Cardiac muscle cell (in vitro differentiated cells and primary cell): ENCODE data around the gene RRBP1. TPM values are rescaled to one million over a fixed set of nuclear protein-coding genes. Genes with fewer than 3 reads are reported as not detected.

Experiments used
- DNase-seq, 2 donors: peaks; one replicate each; pipeline versions ENCODE4 v3.0.0 to v3.0.0-alpha.2; 2010 to 2017; ENCODE audit warnings: low read depth in 1 of 2, low spot score in 1 of 2
- H3K27ac ChIP-seq: fragments of 200-600 bp; sonication (generic); 2 replicates; pipeline ENCODE4 v1.5.1; 2016
- H3K27me3 ChIP-seq: fragments of 200-600 bp; sonication (generic); 2 replicates; pipeline ENCODE4 v1.6.0; 2016; ENCODE audit warnings: control low read depth
- H3K36me3 ChIP-seq: fragments of 200-600 bp; sonication (generic); 2 replicates; pipeline ENCODE4 v1.5.1; 2016; ENCODE audit warnings: control low read depth
- H3K4me1 ChIP-seq: fragments of 200-600 bp; sonication (generic); 2 replicates; pipeline ENCODE4 v1.8.1; 2017; ENCODE audit warnings: low read depth, mild to moderate bottlenecking, mixed run types
- H3K4me3 ChIP-seq: fragments of 200-600 bp; sonication (generic); 2 replicates; pipeline ENCODE4 v1.5.1; 2016; ENCODE audit warnings: mild to moderate bottlenecking
- H3K9me3 ChIP-seq: fragments of 200-600 bp; sonication (generic); 2 replicates; pipeline ENCODE4 v1.5.1; 2017; ENCODE audit warnings: low read depth, mild to moderate bottlenecking, control low read depth
- CTCF ChIP-seq: IDR thresholded peaks from 2 replicates; pipeline ENCODE4 v1.5.1; 2012; ENCODE audit warnings: low read depth, mild to moderate bottlenecking, low read length
- polyA plus RNA-seq: library from polyadenylated mRNA; unstranded; fragments of >200 nt; fragmentation: Nextera tagmentation; extraction: Ambion mirVana; gene quantifications from 2 replicates; pipeline ENCODE4 v1.2.1, GENCODE V29; 2016
- total RNA-seq: library from RNA; depleted of rRNA; stranded (reverse); fragments of >200 nt; gene quantifications from 2 replicates; pipeline ENCODE4 v1.2.3, GENCODE V29; 2016

RRBP1 gene
- total and polyA plus RNA-seq, 2 experiments from 2014 or later = 50.7 to 77.5 TPM

- no peak for DNase-seq
- no peak for TF ChIP-seq CTCF
- Histone ChIP-seq H3K27ac (no peak overlapping the region), H3K4me1 (no peaks in the 10 kb centered on the region), H3K27me3 (no peaks in the 10 kb centered on the region), H3K36me3 (peaks cover 14% of the 10 kb centered on the region), H3K4me3 (no peak overlapping the region), H3K9me3 (no peaks in the 10 kb centered on the region)
These were observed 51.8 kb downstream of the RRBP1 start for GRCh38 chr20:17630151-17630805.

GRCh38 chr20:17629678-17630089, 52.4 kb downstream of the RRBP1 start:
- Histone ChIP-seq H3K9me3 (no peaks in the 10 kb centered on the region), H3K4me3 (no peak overlapping the region), H3K27me3 (no peaks in the 10 kb centered on the region), H3K36me3 (peaks cover 14% of the 10 kb centered on the region), H3K4me1 (no peaks in the 10 kb centered on the region), H3K27ac (no peak overlapping the region)
- TF ChIP-seq CTCF = no peak
- DNase-seq = no peak

- H3K36me3 ChIP-seq = peaks cover 20% of the 10 kb centered on the region
- H3K9me3 ChIP-seq = no peaks in the 10 kb centered on the region
- DNase-seq = no peak
- H3K27me3 ChIP-seq = no peaks in the 10 kb centered on the region
- H3K27ac ChIP-seq = no peak overlapping the region
- H3K4me1 ChIP-seq = no peaks in the 10 kb centered on the region
- TF ChIP-seq CTCF = no peak
- no peak overlapping the region for H3K4me3 ChIP-seq
These were observed 53.0 kb downstream of the RRBP1 start for GRCh38 chr20:17629025-17629424.

- no peaks in the 10 kb centered on the region for H3K4me1 ChIP-seq
- TF ChIP-seq CTCF = no peak
- no peak overlapping the region for H3K4me3 ChIP-seq
- H3K9me3 ChIP-seq = no peaks in the 10 kb centered on the region
- no peak overlapping the region for H3K27ac ChIP-seq
- H3K36me3 ChIP-seq = peaks cover 20% of the 10 kb centered on the region
- H3K27me3 ChIP-seq = no peaks in the 10 kb centered on the region
- DNase-seq = no peak
These were observed 53.8 kb downstream of the RRBP1 start for GRCh38 chr20:17628101-17628841.

- no peak overlapping the region for H3K27ac ChIP-seq
- no peak overlapping the region for H3K4me3 ChIP-seq
- no peak for DNase-seq
- H3K36me3 ChIP-seq = peaks cover 20% of the 10 kb centered on the region
- no peak for TF ChIP-seq CTCF
- H3K27me3 ChIP-seq = no peaks in the 10 kb centered on the region
- no peaks in the 10 kb centered on the region for H3K4me1 ChIP-seq
- H3K9me3 ChIP-seq = no peaks in the 10 kb centered on the region
These were observed 54.7 kb downstream of the RRBP1 start for GRCh38 chr20:17627101-17627955.
